Epithelial cell of prostate (primary cell): ENCODE measurements around the gene WFDC10A.
"Not testable (repeated sequence)": the region's sequence is repeated elsewhere in the genome, so short reads cannot be mapped to it uniquely, and the experiment has no call there.

ENCODE experiments used
- DNase-seq: peaks from one replicate; pipeline ENCODE4 v3.0.0-alpha.2; 2011; ENCODE audit warnings: low read depth, low spot score
- H3K27ac ChIP-seq: fragments of 450-650 bp; 2 replicates; pipeline ENCODE4 v1.5.1; 2017; ENCODE audit warnings: mild to moderate bottlenecking

WFDC10A gene

DNA sequence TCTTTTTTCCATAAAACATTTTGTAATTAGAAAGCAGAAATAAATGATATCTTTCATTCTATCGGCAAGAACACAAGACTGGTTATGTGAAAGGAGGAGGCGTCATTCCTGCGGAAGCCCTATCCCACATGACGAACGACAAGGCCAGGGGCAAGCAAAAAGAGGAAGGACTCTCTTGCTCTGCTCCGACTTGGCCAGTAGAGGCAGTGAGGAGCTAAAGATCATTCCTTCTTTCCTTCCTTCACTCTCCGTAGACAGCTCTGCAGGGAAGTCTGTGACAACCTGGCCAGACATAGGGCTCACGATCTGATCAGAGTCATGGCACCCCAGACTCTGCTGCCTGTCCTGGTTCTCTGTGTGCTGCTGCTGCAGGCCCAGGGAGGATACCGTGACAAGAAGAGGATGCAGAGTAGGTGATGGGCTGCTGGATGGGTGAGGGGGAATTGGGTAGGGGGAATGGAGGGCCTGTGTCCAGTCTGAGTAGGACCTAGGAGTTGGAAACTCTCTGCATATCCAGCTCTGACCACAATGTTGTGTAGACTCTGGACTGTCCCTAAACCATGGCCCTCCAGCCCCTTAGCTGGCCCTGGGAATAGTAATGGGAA, at the start of gene WFDC10A:
WFDC10A (plus strand) TSS at position 244 of the 605 bp plus-strand sequence; CDS start at position 319, 75 bp downstream.
- H3K27ac ChIP-seq = no peak within 1 kb of the TSS
- DNase-seq = no peak

DNA sequence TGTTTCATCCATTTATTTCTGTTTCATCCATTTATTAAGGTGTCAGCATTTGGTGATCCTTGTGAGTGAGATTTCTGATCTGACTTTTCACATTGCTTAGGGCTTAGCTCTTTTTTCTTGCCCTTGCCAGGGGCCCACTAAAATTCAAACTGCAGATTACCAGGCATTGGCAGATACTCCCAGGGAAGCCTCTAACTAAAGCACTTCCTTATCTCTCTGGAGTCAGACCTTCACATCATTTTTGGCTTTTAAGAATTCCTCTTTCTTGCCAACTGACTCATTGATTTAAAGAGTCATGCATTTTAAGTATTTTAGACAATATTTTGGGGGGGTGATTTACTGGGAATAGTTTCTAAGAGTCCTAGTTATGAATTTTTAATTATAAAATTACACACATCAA, 47.8 kb upstream of the WFDC10A start:
- no peak for DNase-seq

DNA sequence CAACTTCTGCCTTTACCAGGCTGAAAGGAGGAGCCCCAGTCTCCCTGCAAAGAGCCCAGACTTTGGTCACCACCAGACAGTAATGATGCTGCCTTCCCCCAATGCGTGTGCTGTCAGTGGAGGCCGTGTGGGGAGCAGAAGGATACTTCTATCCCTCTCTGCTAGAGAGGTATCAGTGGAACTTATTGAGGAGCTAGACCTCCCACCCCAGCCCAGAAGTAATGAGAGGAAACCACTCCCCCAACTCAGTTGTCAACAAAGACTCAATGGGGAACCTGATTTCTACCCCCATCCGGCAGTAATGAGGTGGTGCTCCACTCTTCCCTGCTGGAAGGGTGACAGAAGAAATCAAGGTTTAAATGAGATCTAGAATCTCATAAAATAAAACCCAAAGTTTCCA, 46.0 kb upstream of the WFDC10A start:
- no peak overlapping the region for H3K27ac ChIP-seq
- DNase-seq = no peak

More for the DNA sequence above, 47.8 kb upstream of the WFDC10A start:
- H3K27ac ChIP-seq = no peak overlapping the region

DNA sequence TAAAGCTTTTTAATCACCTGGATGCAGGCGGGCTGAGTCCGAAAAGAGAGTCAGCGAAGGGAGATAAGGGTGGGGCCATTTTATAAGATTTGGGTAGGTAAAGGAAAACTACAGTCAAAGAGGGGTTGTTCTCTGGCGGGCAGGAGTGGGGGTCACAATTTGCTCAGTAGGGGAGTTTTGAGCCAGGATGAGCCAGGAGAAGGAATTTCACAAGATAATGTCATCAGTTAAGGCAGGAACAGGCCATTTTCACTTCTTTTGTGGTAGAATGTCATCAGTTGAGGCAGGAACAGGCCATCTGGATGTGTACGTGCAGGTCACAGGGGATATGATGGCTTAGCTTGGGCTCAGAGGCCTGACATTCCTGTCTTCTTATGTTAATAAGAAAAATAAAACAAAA, 45.2 kb upstream of the WFDC10A start:
- not testable (repeated sequence) for H3K27ac ChIP-seq, DNase-seq

DNA sequence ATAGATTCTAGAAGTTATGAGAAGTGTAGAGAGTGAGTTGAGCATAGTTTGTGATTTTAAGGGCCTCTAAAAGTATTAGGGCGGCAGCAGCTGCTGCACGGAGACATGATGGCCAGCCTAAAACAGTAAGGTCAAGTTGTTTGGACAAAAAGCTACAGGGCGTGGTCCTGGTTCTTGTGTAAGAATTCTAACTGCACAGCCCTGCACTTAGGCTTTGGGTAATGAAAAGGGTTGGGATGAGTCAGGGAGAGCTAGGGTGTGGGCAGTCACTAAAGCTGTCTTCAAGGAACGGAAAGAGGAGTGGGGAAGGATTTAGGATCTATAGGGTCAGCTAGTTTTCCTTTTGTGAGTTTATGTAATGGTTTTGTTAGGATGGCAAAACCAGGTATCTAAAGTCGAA, 43.6 kb upstream of the WFDC10A start:
- not testable (repeated sequence) for DNase-seq, H3K27ac ChIP-seq

DNA sequence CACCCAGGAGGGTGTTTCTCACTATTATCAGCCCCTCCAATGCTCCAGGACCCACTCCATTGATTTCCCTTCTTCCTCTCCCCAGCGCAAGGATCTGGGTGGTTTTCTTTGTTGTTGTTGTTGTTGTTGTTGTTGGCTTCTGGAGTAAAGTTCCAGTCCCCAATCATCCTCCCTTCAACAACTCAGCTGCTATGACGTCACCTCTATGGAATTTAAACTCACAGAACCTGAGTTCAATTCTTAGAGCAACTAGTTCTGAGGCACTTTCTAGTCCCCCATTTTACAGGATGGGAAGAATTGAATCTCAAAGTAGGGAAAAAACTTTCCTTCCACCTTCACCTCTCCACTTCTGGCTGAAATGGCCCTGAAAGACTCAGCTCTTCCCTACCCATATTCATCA, 40.7 kb upstream of the WFDC10A start:
- no peak for DNase-seq
- no peak overlapping the region for H3K27ac ChIP-seq

DNA sequence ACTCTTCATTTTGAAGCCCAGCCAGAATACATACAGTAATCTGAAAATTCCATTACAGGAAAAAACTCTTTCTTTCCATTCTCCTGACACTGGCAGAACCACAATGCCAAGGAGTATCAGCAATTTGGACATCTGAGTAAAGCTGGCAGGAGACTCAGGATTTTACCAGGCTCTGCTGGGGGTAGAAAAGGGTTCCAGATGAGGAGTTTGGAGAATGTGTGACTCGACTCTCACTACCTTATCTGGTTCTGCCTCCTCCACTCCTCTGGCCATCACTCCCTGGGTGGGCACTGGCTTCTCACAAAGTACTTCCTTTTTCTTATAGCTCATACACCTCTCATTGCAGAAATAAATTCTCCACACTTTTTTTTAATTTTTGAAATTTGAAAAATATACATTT, 39.8 kb upstream of the WFDC10A start:
- no peak for DNase-seq

DNA sequence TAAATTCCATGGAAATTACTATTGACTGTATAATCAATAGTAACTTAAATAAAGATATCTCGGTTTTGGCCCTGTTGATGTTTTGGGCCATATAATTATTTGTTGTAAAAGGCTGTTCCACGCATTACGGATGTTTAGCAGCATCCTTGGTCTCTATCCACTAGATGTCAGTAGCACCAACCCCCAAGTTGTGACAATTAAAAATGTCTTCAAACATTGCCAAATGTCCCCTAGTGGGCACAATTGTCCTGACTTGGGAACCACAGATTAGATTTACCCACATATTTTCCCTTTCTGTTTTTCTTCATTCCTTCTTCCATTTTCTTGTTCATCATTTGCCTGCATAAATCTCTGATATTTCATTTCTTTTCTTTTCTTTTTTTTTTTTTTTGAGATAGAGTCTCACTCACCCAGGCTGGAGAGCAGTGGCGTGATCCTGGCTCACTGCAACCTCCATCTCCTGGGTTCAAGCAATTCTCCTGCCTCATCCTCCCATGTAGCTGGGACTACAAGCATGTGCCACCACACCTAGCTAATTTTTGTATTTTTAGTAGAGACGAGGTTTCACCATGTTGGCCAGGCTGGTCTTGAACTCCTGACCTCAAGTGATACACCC, 36.9 kb upstream of the WFDC10A start:
- no peak overlapping the region for H3K27ac ChIP-seq
- DNase-seq = no peak

More for the DNA sequence above, 39.8 kb upstream of the WFDC10A start:
- H3K27ac ChIP-seq = no peak overlapping the region

DNA sequence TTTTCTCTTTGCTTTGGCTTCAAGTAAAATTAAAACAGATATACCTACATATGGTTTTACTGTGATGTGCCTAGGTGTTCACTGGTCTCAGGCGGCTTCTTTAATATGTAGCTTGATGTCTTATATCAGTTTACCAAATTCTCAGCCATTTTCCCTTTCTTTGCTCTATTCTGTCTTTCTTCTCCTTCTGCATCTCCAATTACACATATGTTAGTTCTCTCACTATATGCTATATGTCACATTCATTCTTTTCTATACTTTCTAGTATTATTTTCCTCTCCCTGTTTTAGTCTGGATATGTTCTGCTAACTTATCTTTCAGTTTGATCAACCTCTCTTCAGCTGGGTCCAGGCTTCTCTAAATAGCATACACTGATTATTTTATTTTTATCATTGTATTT, 36.0 kb upstream of the WFDC10A start:
- no peak for DNase-seq
- H3K27ac ChIP-seq = no peak overlapping the region

DNA sequence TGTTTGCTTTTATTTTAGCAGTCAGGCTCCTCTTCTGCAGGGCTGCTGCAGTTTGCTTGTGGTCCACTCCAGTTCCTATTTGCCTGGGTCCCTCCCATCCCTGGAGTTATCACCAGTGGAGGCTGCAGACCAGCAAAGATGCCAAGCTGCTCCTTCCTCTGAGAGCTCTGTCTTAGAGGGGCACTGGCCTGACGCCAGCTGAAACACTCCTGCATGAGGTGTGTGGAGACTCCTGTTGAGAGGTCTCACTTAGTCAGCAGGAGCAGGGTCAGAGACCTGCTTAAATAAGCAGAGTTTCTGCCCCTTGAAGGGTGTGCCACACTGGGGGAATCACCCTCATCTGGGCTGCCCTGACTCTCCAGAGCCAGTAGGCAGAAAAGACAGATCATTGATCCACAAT, 34.3 kb upstream of the WFDC10A start:
- no peak for DNase-seq
- H3K27ac ChIP-seq = no peak overlapping the region

DNA sequence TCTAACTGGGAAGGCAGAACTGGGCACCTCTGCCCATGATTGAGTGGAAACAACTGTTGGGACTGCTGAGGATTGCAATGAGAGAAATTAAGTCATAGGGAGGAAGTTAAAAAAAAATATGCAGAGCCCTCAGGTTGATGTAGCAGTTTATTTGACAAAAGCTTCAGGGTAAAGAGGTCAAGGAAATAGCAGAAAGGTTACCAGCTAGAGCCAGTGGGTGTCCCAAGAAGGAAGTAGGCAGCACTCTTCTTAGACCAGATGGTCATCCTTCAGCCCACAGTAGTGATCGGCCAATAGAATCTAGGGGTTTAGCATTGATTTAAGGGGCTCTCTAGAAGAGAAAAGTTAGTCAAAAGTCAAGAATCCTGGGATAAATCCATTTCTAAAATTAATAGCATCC, 21.7 kb upstream of the WFDC10A start:
- DNase-seq = no peak
- H3K27ac ChIP-seq = no peak overlapping the region

DNA sequence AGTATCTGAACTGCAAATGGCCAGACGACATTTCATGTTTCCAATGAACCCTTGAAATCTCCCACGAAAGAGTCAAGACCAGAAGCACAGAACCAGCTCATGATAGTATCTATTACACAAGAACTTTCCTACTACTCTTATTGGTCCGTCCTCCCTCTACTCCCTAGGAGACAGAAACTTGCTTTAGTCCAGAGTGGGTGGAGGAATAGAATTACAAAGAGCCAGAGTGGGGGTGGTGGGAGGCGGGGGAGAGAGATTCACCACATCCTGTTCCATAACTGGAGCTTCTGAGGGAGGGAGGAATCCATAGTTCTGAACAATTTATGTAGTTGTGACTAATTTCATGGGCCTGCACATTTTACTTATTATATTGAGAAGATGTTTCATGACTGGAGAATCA, 18.5 kb upstream of the WFDC10A start:
- peak; percentile 67 for DNase-seq

DNA sequence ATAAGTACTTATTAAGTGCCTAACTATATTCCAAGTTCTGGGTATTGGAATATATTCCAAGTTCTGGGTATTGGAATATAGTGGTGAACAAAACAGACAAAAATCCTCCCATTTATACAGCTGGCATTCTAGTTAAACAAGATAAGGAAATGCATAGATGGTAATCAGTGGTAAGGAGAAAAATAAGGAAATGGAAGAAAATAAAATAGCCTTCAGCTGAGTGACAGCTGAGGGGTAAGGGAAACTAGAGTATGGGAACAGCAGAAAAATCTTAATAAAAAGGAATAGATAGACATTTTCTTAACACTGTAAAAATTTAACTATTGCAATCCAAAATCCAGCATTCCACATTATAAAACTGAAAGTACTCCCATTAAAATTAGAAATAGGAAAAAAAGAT, 17.2 kb upstream of the WFDC10A start:
- no peak overlapping the region for H3K27ac ChIP-seq
- no peak for DNase-seq

More for the DNA sequence above, 18.5 kb upstream of the WFDC10A start:
- peak overlapping the region; percentile 52 for H3K27ac ChIP-seq

DNA sequence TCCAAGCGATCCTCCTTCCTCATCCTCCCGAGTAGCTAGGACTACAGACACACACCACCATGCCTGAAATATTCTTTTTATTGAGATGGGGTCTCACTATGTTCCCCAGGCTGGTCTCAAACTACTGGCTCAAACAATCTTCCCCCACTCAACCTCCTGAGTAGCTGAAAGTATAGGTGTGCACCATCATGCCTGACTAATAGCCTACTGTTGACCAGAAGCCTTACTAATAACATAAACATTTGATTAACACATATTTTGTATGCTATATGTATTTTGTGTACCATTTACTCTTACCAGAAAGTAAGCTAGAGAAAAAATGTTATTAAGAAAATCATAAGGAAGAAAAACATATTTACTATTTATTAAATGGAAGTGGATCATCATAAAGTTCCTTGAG, 11.9 kb upstream of the WFDC10A start:
- no peak for DNase-seq

DNA sequence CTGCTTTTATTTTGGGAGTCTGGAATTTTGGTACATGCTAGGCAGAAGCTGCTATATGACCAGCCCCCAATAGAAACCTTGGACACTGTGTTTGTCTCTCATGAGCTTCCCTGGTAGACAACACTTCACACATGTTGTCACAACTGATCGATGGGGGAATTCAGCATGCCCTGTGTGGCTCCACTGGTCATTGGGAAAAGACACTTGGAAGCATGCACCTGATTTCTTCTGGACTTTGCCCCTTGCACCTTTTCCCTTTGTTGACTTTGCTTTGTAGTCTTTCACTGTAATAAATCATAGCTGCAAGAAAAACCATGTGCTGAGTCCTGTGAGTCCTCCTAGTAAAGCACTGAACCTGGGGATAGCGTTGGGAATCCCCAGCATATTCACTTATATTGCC, 7.9 kb upstream of the WFDC10A start:
- H3K27ac ChIP-seq = no peak overlapping the region
- DNase-seq = no peak

More for the DNA sequence above, 11.9 kb upstream of the WFDC10A start:
- no peak overlapping the region for H3K27ac ChIP-seq

DNA sequence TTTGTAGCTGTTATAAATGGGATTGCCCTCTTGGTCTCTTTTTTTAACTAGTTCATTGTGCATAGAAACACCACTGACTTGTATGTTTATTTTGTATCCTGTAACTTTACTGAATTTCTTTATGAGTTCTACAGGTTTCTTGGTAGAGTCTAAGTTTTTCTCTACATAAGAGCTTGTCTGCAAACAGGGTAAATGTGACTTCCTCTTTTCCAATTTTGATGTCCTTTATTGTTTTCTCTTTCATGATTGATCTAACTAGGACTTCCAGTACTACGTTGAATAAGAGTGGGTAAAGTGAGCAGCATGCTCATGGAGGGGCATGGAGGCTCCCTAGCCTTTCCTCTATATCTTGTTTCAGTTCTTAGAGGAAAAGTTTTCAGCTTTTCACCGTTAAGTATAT, 3.0 kb upstream of the WFDC10A start:
- DNase-seq = no peak

DNA sequence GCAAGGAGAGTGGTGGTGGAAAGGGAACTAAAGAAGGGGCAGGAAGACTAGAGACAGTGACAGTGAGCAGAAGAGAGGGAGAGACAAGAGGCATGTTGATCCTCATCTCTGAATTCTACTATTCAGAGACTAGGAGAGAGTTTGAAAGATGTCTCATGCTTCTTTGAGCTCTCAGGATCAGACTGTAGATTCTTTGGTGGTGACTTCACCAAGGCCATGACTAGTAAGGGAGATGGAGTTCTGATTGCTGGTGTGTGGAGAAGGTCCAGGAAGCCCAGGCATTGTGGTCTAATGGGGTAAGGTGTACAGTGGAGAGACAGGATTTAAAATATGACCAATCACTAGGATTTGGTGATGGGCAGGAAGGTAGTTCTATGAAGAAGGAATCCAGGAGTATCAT, 832 bp downstream of the WFDC10A start:
- no peak for DNase-seq
- H3K27ac ChIP-seq = no peak overlapping the region

More for the DNA sequence above, 3.0 kb upstream of the WFDC10A start:
- no peak overlapping the region for H3K27ac ChIP-seq

DNA sequence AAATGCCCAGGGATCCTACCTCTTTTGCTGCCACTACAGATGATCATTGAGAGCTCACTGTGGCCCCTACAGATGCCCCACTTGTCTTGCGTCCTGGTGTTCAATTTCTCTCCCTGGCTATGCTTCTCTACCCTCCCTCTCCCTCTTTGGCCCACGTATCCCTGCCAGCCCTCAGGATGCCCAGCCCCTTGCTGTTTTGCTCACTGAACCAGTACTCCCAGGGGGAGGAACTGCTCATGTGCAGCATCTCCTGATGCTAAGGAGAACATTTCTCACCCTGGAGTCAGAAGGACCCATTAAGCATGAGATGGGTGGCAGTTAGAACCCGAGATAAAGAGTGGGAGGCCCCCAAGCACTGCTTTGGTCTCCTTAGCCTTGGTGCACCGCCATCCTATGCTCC, 1.6 kb downstream of the WFDC10A start, which contains the start of gene WFDC9:
WFDC9 (minus strand) TSS at position 101 of the 400 bp plus-strand sequence. CDS start 21,103 bp downstream, outside the sequence.
- H3K27ac ChIP-seq = no peak within 1 kb of the TSS
- DNase-seq = no peak

DNA sequence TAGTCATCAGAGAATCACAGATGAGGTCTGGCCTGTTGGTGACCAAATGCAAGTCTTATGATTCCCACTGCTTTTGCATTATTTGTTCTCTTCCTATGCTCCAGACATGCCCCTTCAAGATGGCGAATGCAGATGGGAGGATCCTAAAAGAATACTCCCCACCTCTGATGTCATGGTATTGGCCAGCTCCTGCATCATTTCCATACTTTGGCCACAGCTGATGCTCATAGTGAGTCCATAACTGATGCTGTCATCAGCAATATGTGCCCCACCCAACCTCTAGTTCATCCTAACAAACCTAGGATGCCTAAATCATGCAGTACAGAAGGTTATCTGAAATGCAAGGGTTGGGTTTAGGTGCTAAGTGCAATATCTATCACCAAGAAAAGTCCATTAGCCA, 7.0 kb downstream of the WFDC10A start:
- no peak for DNase-seq

DNA sequence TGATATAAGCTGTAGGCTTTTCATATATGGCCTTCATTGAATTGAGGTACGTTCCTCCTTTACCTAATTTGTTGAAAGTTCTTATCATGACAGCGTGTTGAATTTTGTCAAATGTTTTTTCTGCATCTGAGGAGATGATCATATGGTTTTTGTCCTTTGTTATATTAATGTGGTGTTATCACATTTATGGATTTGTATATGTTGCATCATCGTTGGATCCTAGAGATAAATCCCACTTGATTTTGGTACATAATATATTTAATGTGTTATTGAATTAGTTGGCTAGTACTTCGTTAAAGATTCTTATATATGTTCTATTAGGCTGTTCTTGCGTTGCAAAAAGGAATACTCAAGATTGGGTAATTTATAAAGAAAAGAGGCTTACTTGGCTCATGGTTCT, 10.1 kb downstream of the WFDC10A start:
- no peak overlapping the region for H3K27ac ChIP-seq
- no peak for DNase-seq

More for the DNA sequence above, 7.0 kb downstream of the WFDC10A start:
- no peak overlapping the region for H3K27ac ChIP-seq

DNA sequence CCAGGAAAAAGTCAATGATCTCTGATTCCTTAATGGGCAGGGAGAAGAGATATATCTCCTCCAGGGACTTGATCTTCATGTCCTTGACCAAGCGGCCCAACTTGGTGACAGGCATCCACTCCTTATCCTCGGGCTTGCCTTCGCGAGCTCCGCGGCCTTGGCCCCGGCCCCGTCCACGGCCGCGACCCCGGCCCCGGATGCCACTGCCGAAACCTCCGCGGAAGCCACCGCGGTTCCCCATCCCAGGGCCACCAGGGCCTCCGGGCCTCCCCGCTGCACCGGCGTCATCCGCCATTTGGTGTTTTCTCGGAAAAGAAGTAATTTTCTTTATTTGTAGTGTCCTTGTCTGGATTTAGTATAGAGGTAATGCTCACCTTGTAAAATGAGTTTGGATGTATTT, 11.5 kb downstream of the WFDC10A start:
- DNase-seq, H3K27ac ChIP-seq: not testable (repeated sequence)

DNA sequence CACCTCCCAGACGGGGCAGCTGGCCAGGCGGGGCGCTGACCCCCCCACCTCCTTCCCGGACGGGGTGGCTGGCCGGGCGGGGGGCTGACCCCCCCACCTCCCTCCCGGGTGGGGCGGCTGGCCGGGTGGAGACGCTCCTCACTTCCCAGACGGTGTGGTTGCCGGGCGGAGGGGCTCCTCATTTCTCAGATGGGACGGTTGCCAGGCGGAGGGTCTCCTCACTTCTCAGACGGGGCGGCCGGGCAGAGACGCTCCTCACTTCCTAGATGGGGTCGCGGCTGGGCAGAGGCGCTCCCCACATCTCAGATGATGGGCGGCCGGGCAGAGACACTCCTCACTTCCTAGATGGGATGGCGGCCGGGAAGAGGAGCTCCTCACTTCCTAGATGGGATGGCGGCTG, 16.3 kb downstream of the WFDC10A start:
- DNase-seq, H3K27ac ChIP-seq: not testable (repeated sequence)
